ENCODE results near the gene SLC8B1.

Gene SLC8B1

GRCh38 chr12:113295886-113296556 is 38.9 kb downstream of the SLC8B1 start:
- DNase-seq (ENCODE audit: low read depth, low spot score), result no peak

GRCh38 chr12:113293100-113293499 is 41.8 kb downstream of the SLC8B1 start:
- no peak for DNase-seq (ENCODE audit: low read depth, low spot score)

GRCh38 chr12:113292547-113292946 is 42.4 kb downstream of the SLC8B1 start:
- no peak for DNase-seq (ENCODE audit: low read depth, low spot score)

- DNase-seq (ENCODE audit: low read depth, low spot score), result no peak
Measured at GRCh38 chr12:113292091-113292490, 42.8 kb downstream of the SLC8B1 start.

- DNase-seq (ENCODE audit: low read depth, low spot score), result no peak
Measured at GRCh38 chr12:113291586-113291985, 43.3 kb downstream of the SLC8B1 start.

- DNase-seq (ENCODE audit: low read depth, low spot score), result no peak
Measured at GRCh38 chr12:113290506-113290905, 44.4 kb downstream of the SLC8B1 start.

- no peak for DNase-seq (ENCODE audit: low read depth, low spot score)
Measured at GRCh38 chr12:113289361-113289760, 45.5 kb downstream of the SLC8B1 start.

- no peak for DNase-seq (ENCODE audit: low read depth, low spot score)
Measured at GRCh38 chr12:113287899-113288282, 47.0 kb downstream of the SLC8B1 start.

- DNase-seq (ENCODE audit: low read depth, low spot score), result no peak
Measured at GRCh38 chr12:113287146-113287898, 47.6 kb downstream of the SLC8B1 start.

GRCh38 chr12:113286712-113287111 is 48.2 kb downstream of the SLC8B1 start:
- DNase-seq (ENCODE audit: low read depth, low spot score), result no peak

GRCh38 chr12:113285679-113286610 is 49.0 kb downstream of the SLC8B1 start:
- no peak for DNase-seq (ENCODE audit: low read depth, low spot score)

- DNase-seq (ENCODE audit: low read depth, low spot score), result no peak
Measured at GRCh38 chr12:113284751-113285150, 50.2 kb downstream of the SLC8B1 start.

- DNase-seq (ENCODE audit: low read depth, low spot score), result no peak
Measured at GRCh38 chr12:113278633-113279032, 56.3 kb downstream of the SLC8B1 start.

- DNase-seq (ENCODE audit: low read depth, low spot score), result no peak
Measured at GRCh38 chr12:113278141-113278540, 56.8 kb downstream of the SLC8B1 start.

- no peak for DNase-seq (ENCODE audit: low read depth, low spot score)
Measured at GRCh38 chr12:113277511-113277910, 57.4 kb downstream of the SLC8B1 start.

- DNase-seq (ENCODE audit: low read depth, low spot score), result no peak
Measured at GRCh38 chr12:113276946-113277500, 57.9 kb downstream of the SLC8B1 start.

GRCh38 chr12:113276306-113276705 is 58.6 kb downstream of the SLC8B1 start:
- DNase-seq (ENCODE audit: low read depth, low spot score), result no peak

- DNase-seq (ENCODE audit: low read depth, low spot score), result no peak
Measured at GRCh38 chr12:113274848-113275247, 60.1 kb downstream of the SLC8B1 start.

- no peak for DNase-seq (ENCODE audit: low read depth, low spot score)
Measured at GRCh38 chr12:113273053-113273725, 61.7 kb downstream of the SLC8B1 start.

GRCh38 chr12:113271853-113272561 is 62.9 kb downstream of the SLC8B1 start:
- peak; percentile 51 for DNase-seq (ENCODE audit: low read depth, low spot score)

GRCh38 chr12:113271466-113271852 is 63.5 kb downstream of the SLC8B1 start:
- no peak for DNase-seq (ENCODE audit: low read depth, low spot score)

Measured in smooth muscle cell of the brain vasculature (primary cell).